ENCODE measurements around the gene LRRC8D. TPM values are rescaled to one million over a fixed set of nuclear protein-coding genes. Genes with fewer than 3 reads are reported as not detected.

Gene LRRC8D
- total and polyA plus RNA-seq, 9 of the 15 experiments (the other 6 are each of a cell fraction or from before 2014, with no cell fraction given), result 3.4 to 53.9 (median 15.9) TPM

DNA sequence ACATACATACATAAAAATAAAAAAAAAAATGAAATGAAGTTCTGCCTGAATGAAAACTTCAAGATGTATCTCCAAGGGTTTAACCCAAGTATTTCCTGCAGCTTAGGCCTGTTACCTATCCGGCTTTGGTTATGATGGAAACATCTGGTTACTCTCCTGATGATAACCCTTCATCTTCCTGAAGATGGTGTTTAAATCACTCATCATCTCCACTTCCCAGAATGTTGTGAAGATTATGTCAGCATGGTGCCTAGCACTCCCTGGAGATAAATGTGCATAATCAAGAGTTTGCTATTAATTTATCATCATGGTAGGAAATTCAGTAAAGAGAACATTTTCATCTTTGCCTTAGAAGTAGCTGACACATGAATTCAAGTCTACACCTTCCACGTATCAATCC lies 121.2 kb downstream of the LRRC8D start:
- intact Hi-C loops (cut with micrococcal nuclease), result no loop called here
- H4K20me1 ChIP-seq (replicated peaks; ENCODE audit: control insufficient read depth, insufficient read depth, low read length), result no peaks in the 10 kb centered on the region
- H3K4me3 ChIP-seq, result no peak overlapping the region
- no TSS peak for BruUV-seq (replicated peaks)
- no peak overlapping the region for H3K27ac ChIP-seq (ENCODE audit: extremely low read depth, low read depth, low read length)
- WGBS (ENCODE audit: insufficient coverage, low coverage, missing lambda C conversion rate), result 47% methylated on average over 2 of the region's 2 CpGs
- H3K4me1 ChIP-seq (replicated peaks in 1 of 2; ENCODE audit: control insufficient read depth in 2 of 2, insufficient read depth in 2 of 2, low read length in 2 of 2), result peaks cover 4 to 47% of the 10 kb centered on the region in 2 experiments; a peak in 4 of 5 replicates
- CTCF ChIA-PET (ENCODE audit: low intra/inter-chr PET ratio), result no interaction called here
- H3K27me3 ChIP-seq (ENCODE audit: control insufficient read depth in 2 of 2, insufficient read depth in 2 of 2, low read length in 2 of 2), result no peaks in the 10 kb centered on the region
- no peaks in the 10 kb centered on the region for H3K9me3 ChIP-seq (replicated peaks; ENCODE audit: control insufficient read depth, insufficient read depth, low read depth, low read length)
- DNase-seq (ENCODE audit: extremely low read depth in 1 of 4, low spot score in 3 of 4), result no peak
- no peak overlapping the region for H3K9ac ChIP-seq (ENCODE audit: insufficient read depth in 1 of 2, low read depth in 2 of 2, low read length in 2 of 2)
- POLR2A ChIA-PET, result no interaction called here
- no peak overlapping the region for H3K4me2 ChIP-seq (ENCODE audit: insufficient read depth, low read length)
- 0 out of 3 replicates have a peak, but pooled peaks cover 3% of the 10 kb centered on the region for H3K36me3 ChIP-seq (ENCODE audit: control insufficient read depth, insufficient read depth, low read length)
- TF ChIP-seq CBFB (CRISPR knock-in tag; IDR thresholded peaks at IDR 0.05) (no peak), MYC (IDR thresholded peaks at IDR 0.05; ENCODE audit: low read depth, low read length) (no peak), MYC (CRISPR knock-in tag; IDR thresholded peaks at IDR 0.05; ENCODE audit: borderline replicate concordance, low read depth) (no peak), GTF2E2 (tag; IDR thresholded peaks at IDR 0.05) (no peak), HDAC1 (IDR thresholded peaks at IDR 0.05) (no peak), NRF1 (conservative IDR thresholded peaks at IDR 0.05 in 1 of 2, IDR thresholded peaks at IDR 0.05 in 1 of 2) (no peak), BCOR (IDR thresholded peaks at IDR 0.05) (no peak), HCFC1 (IDR thresholded peaks at IDR 0.05; ENCODE audit: low read depth, low read length) (no peak), ZNF174 (CRISPR knock-in tag; IDR thresholded peaks at IDR 0.05) (no peak), NFXL1 (CRISPR knock-in tag; IDR thresholded peaks at IDR 0.05) (no peak), ZBTB8A (IDR thresholded peaks at IDR 0.05; ENCODE audit: partially characterized antibody) (no peak), SMAD1 (IDR thresholded peaks at IDR 0.05; ENCODE audit: low read depth, low read length, partially characterized antibody) (no peak), PHF21A (IDR thresholded peaks at IDR 0.05; ENCODE audit: borderline replicate concordance, low read depth) (no peak), MEIS2 (IDR thresholded peaks at IDR 0.05; ENCODE audit: partially characterized antibody) (peak; percentile 75), TARDBP (IDR thresholded peaks at IDR 0.05) (no peak), RFX7 (CRISPR knock-in tag; IDR thresholded peaks at IDR 0.05) (no peak)
- TF ChIP-seq, protein P1, sequence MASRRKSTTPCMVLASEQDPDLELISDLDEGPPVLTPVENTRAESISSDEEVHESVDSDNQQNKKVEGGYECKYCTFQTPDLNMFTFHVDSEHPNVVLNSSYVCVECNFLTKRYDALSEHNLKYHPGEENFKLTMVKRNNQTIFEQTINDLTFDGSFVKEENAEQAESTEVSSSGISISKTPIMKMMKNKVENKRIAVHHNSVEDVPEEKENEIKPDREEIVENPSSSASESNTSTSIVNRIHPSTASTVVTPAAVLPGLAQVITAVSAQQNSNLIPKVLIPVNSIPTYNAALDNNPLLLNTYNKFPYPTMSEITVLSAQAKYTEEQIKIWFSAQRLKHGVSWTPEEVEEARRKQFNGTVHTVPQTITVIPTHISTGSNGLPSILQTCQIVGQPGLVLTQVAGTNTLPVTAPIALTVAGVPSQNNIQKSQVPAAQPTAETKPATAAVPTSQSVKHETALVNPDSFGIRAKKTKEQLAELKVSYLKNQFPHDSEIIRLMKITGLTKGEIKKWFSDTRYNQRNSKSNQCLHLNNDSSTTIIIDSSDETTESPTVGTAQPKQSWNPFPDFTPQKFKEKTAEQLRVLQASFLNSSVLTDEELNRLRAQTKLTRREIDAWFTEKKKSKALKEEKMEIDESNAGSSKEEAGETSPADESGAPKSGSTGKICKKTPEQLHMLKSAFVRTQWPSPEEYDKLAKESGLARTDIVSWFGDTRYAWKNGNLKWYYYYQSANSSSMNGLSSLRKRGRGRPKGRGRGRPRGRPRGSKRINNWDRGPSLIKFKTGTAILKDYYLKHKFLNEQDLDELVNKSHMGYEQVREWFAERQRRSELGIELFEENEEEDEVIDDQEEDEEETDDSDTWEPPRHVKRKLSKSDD (conservative IDR thresholded peaks at IDR 0.05; ENCODE audit: low read length), result no peak
- TF ChIP-seq, protein P2, sequence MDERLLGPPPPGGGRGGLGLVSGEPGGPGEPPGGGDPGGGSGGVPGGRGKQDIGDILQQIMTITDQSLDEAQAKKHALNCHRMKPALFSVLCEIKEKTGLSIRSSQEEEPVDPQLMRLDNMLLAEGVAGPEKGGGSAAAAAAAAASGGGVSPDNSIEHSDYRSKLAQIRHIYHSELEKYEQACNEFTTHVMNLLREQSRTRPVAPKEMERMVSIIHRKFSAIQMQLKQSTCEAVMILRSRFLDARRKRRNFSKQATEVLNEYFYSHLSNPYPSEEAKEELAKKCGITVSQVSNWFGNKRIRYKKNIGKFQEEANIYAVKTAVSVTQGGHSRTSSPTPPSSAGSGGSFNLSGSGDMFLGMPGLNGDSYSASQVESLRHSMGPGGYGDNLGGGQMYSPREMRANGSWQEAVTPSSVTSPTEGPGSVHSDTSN (CRISPR knock-in tag; IDR thresholded peaks at IDR 0.05; ENCODE audit: low read depth), result no peak
- TF ChIP-seq, protein P2 (tag; conservative IDR thresholded peaks at IDR 0.05; ENCODE audit: low read depth), result 0 out of 2 replicates have a peak, but pooled peaks have one; percentile 30
- in situ Hi-C loops (cut with MboI), result no loop called here
- no peak overlapping the region for H2AFZ ChIP-seq (ENCODE audit: low read depth, low read length)
- no peaks in the 10 kb centered on the region for H3K79me2 ChIP-seq (ENCODE audit: control insufficient read depth, insufficient read depth, low read length)
- H3K9me1 ChIP-seq (ENCODE audit: control insufficient read depth, insufficient read depth, low read length), result no peaks in the 10 kb centered on the region
- ATAC-seq, result no peak
- no peak for FAIRE-seq
